ENCODE measurements around the gene RNU6-8.

The RNU6-8 gene

GRCh38 chr14:32205554-32205953, 2.5 kb upstream of the RNU6-8 start (continued):
- TF ChIP-seq, protein P1, sequence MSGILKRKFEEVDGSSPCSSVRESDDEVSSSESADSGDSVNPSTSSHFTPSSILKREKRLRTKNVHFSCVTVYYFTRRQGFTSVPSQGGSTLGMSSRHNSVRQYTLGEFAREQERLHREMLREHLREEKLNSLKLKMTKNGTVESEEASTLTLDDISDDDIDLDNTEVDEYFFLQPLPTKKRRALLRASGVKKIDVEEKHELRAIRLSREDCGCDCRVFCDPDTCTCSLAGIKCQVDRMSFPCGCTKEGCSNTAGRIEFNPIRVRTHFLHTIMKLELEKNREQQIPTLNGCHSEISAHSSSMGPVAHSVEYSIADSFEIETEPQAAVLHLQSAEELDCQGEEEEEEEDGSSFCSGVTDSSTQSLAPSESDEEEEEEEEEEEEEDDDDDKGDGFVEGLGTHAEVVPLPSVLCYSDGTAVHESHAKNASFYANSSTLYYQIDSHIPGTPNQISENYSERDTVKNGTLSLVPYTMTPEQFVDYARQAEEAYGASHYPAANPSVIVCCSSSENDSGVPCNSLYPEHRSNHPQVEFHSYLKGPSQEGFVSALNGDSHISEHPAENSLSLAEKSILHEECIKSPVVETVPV (CRISPR knock-in tag; IDR thresholded peaks at IDR 0.05): no peak

- ATAC-seq: peak; percentile 4; the same call in 1 of the 3 replicates
- TF ChIP-seq ZNF8 (CRISPR knock-in tag; IDR thresholded peaks at IDR 0.05): no peak
- TF ChIP-seq, protein P2, sequence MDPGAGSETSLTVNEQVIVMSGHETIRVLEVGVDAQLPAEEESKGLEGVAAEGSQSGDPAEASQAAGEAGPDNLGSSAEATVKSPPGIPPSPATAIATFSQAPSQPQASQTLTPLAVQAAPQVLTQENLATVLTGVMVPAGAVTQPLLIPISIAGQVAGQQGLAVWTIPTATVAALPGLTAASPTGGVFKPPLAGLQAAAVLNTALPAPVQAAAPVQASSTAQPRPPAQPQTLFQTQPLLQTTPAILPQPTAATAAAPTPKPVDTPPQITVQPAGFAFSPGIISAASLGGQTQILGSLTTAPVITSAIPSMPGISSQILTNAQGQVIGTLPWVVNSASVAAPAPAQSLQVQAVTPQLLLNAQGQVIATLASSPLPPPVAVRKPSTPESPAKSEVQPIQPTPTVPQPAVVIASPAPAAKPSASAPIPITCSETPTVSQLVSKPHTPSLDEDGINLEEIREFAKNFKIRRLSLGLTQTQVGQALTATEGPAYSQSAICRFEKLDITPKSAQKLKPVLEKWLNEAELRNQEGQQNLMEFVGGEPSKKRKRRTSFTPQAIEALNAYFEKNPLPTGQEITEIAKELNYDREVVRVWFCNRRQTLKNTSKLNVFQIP (CRISPR knock-in tag; IDR thresholded peaks at IDR 0.05; ENCODE audit: borderline replicate concordance, low read depth): no peak
Observed at GRCh38 chr14:32203928-32204357, 874 bp upstream of the RNU6-8 start.

- TF ChIP-seq ARNTL (CRISPR knock-in tag; IDR thresholded peaks at IDR 0.05; ENCODE audit: borderline replicate concordance, low read depth): no peak
- no peak for TF ChIP-seq BACH2 (CRISPR knock-in tag; IDR thresholded peaks at IDR 0.05; ENCODE audit: borderline replicate concordance)
- TF ChIP-seq PPARA (CRISPR knock-in tag; IDR thresholded peaks at IDR 0.05; ENCODE audit: borderline replicate concordance): no peak
- no peak for TF ChIP-seq ZFP3 (CRISPR knock-in tag; IDR thresholded peaks at IDR 0.05)
- no peak for TF ChIP-seq TOX (CRISPR knock-in tag; IDR thresholded peaks at IDR 0.05; ENCODE audit: borderline replicate concordance)
- TF ChIP-seq SNAI2 (CRISPR knock-in tag; IDR thresholded peaks at IDR 0.05): no peak
- no peak for TF ChIP-seq GLIS3 (CRISPR knock-in tag; IDR thresholded peaks at IDR 0.05)
- TF ChIP-seq, protein P1 (CRISPR knock-in tag; IDR thresholded peaks at IDR 0.05): no peak
- no peak for TF ChIP-seq ZNF70 (CRISPR knock-in tag; IDR thresholded peaks at IDR 0.05)
- ATAC-seq: peak; percentile 21
Observed at GRCh38 chr14:32202491-32202997, 525 bp downstream of the RNU6-8 start.

- TF ChIP-seq RARB (CRISPR knock-in tag; IDR thresholded peaks at IDR 0.05): no peak
- TF ChIP-seq BACH2 (CRISPR knock-in tag; IDR thresholded peaks at IDR 0.05; ENCODE audit: borderline replicate concordance): no peak
- TF ChIP-seq ZC3H10 (CRISPR knock-in tag; IDR thresholded peaks at IDR 0.05): no peak
- TF ChIP-seq ARNTL (CRISPR knock-in tag; IDR thresholded peaks at IDR 0.05; ENCODE audit: borderline replicate concordance, low read depth): no peak
- TF ChIP-seq ZNF8 (CRISPR knock-in tag; IDR thresholded peaks at IDR 0.05): no peak
- no peak for TF ChIP-seq ZNF70 (CRISPR knock-in tag; IDR thresholded peaks at IDR 0.05)
- no peak for TF ChIP-seq TOX (CRISPR knock-in tag; IDR thresholded peaks at IDR 0.05; ENCODE audit: borderline replicate concordance)
- TF ChIP-seq, protein P3, sequence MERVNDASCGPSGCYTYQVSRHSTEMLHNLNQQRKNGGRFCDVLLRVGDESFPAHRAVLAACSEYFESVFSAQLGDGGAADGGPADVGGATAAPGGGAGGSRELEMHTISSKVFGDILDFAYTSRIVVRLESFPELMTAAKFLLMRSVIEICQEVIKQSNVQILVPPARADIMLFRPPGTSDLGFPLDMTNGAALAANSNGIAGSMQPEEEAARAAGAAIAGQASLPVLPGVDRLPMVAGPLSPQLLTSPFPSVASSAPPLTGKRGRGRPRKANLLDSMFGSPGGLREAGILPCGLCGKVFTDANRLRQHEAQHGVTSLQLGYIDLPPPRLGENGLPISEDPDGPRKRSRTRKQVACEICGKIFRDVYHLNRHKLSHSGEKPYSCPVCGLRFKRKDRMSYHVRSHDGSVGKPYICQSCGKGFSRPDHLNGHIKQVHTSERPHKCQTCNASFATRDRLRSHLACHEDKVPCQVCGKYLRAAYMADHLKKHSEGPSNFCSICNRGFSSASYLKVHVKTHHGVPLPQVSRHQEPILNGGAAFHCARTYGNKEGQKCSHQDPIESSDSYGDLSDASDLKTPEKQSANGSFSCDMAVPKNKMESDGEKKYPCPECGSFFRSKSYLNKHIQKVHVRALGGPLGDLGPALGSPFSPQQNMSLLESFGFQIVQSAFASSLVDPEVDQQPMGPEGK (CRISPR knock-in tag; IDR thresholded peaks at IDR 0.05; ENCODE audit: borderline replicate concordance): no peak
- no peak for TF ChIP-seq ISL1 (CRISPR knock-in tag; IDR thresholded peaks at IDR 0.05)
- TF ChIP-seq ZFP30 (CRISPR knock-in tag; IDR thresholded peaks at IDR 0.05): no peak
- TF ChIP-seq, protein P1 (CRISPR knock-in tag; IDR thresholded peaks at IDR 0.05): no peak
- TF ChIP-seq GLIS3 (CRISPR knock-in tag; IDR thresholded peaks at IDR 0.05): no peak
- ATAC-seq: peak; percentile 21
Observed at GRCh38 chr14:32201816-32202490, 1.1 kb downstream of the RNU6-8 start, which contains the start of gene RNU6-7. Gene RNU6-7, plus strand, starts transcription at chr14:32202045.

Measured in SK-N-SH treated with all-trans-retinoic acid at 6 μM for 48 hours (cell line).